NK-92 (cell line): ENCODE results near the gene NF2.

Experiments
- DNase-seq: peaks from one replicate; lab custom pipeline; 2025; ENCODE audit not compliant: unreplicated experiment; lab: John Stamatoyannopoulos, UW

The NF2 gene

GRCh38 chr22:29718949-29719898 lies 115.8 kb downstream of the NF2 start:
- no peak for DNase-seq

GRCh38 chr22:29719899-29720645 lies 116.6 kb downstream of the NF2 start, which contains the start of gene CABP7:
Gene CABP7 (plus strand): TSS chr22:29720003. CDS start chr22:29720425, 422 bp downstream.
- no peak for DNase-seq

- DNase-seq, result no peak
Observed at GRCh38 chr22:29720811-29721323, 117.4 kb downstream of the NF2 start.

- DNase-seq, result no peak
Observed at GRCh38 chr22:29722151-29722550, 118.7 kb downstream of the NF2 start.

- no peak for DNase-seq
Observed at GRCh38 chr22:29722587-29722986, 119.2 kb downstream of the NF2 start.

- DNase-seq, result no peak
Observed at GRCh38 chr22:29723766-29724165, 120.3 kb downstream of the NF2 start.

GRCh38 chr22:29724843-29725242 lies 121.4 kb downstream of the NF2 start:
- no peak for DNase-seq

GRCh38 chr22:29726106-29726505 lies 122.7 kb downstream of the NF2 start:
- no peak for DNase-seq

- DNase-seq, result no peak
Observed at GRCh38 chr22:29726512-29727130, 123.2 kb downstream of the NF2 start.

- no peak for DNase-seq
Observed at GRCh38 chr22:29727131-29727523, 123.7 kb downstream of the NF2 start.

- DNase-seq, result no peak
Observed at GRCh38 chr22:29729161-29729560, 125.7 kb downstream of the NF2 start.

GRCh38 chr22:29731058-29731850 lies 127.8 kb downstream of the NF2 start:
- DNase-seq, result no peak

GRCh38 chr22:29732883-29733282 lies 129.4 kb downstream of the NF2 start:
- DNase-seq, result no peak

- no peak for DNase-seq
Observed at GRCh38 chr22:29733362-29734201, 130.1 kb downstream of the NF2 start.

- no peak for DNase-seq
Observed at GRCh38 chr22:29734406-29734805, 131.0 kb downstream of the NF2 start.

GRCh38 chr22:29734838-29735237 lies 131.4 kb downstream of the NF2 start:
- no peak for DNase-seq

GRCh38 chr22:29735416-29735815 lies 132.0 kb downstream of the NF2 start:
- no peak for DNase-seq

GRCh38 chr22:29737251-29738117 lies 134.1 kb downstream of the NF2 start:
- no peak for DNase-seq
